ENCODE measurements around the gene CACNG4.

DNA sequence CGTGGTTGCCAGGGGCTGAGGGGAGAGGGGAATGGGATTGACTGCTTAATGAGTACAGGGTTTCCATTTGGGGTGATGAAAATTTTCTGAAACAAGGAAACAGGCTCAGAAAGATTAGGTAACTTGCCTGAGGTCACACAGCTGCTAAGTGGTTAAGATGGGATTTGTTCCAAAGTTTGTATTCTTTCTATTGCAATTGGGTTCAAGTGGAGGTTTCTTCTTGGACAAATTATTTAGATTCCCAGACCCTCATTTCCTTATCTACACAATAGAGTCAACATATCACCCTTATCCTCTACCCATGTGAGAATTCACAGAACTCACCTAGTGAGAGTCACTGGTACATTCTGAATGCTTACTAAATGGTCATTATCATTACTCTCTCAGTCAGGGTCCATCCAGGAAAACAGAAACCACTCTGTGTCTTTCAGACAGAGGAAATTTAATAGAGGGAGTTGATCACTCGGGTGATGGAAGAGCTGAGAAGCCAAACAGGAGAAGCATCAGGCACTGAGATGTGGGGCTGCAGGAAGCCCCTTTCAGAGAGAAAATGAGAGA is 22.6 kb downstream of the CACNG4 start:
- TF ChIP-seq CTCF (IDR thresholded peaks at IDR 0.05): no peak
- no peak for TF ChIP-seq POLR2A (IDR thresholded peaks at IDR 0.05)
